ENCODE data around the gene JAKMIP3.

Gene JAKMIP3

GRCh38 chr10:132054564-132054963 lies 11.2 kb upstream of the JAKMIP3 start:
- intact Hi-C loops (cut with micrococcal nuclease): no loop called here
- no peak overlapping the region for H3K4me3 Mint-ChIP-seq

DNA sequence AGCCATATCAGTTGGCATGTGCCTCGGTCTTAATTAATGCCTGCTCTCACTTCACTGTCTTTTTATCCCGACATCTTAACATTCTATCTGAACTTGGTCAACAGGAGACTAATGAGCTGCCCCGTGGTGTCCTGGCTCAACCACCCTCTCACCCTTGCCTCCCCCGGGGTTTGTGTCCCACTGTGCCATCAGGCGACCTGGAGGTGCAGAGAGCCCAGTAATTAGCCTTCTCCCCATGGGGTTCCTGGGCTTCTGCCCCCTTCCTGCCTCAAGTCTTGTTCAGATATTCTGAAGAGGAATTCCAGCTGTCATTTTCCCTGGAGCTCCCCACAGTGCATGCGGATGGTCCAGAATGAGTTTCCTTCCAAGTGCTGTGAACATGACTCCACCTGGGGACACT lies 10.1 kb upstream of the JAKMIP3 start:
- intact Hi-C loops (cut with micrococcal nuclease): no loop called here
- no peak overlapping the region for H3K4me3 Mint-ChIP-seq
- no peaks in the 10 kb centered on the region for H3K4me1 Mint-ChIP-seq (ENCODE audit: low read depth)
- H3K36me3 Mint-ChIP-seq (ENCODE audit: low read depth): no peaks in the 10 kb centered on the region
- peaks cover 4% of the 10 kb centered on the region for H3K27me3 Mint-ChIP-seq
- H3K9me3 Mint-ChIP-seq: peaks cover 30% of the 10 kb centered on the region
- H3K27ac Mint-ChIP-seq: no peak overlapping the region

More at GRCh38 chr10:132054564-132054963, 11.2 kb upstream of the JAKMIP3 start:
- Mint-ChIP-seq H3K27ac (no peak overlapping the region), H3K4me1 (ENCODE audit: low read depth) (no peaks in the 10 kb centered on the region), H3K36me3 (ENCODE audit: low read depth) (no peaks in the 10 kb centered on the region), H3K27me3 (peaks cover 4% of the 10 kb centered on the region), H3K9me3 (peaks cover 38% of the 10 kb centered on the region)

DNA sequence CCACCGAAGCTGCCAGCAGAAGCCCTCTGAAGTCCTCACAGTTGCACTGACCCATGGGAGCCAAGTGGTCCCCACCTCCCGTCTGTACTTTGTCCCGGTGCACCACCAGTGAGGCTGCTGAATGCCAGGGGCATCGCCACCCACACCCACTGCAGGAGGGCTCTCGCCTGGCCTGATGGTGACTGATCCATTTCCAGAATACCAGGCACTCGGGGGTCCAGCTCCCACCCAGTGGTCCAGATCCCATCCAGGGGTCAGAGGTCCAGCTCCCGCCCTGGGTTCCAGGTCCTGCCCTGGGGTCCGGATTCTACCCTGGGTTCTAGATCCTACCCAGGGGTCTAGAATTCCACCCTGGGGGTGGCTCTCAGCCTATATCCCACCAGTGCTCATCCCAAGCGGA lies 9.1 kb upstream of the JAKMIP3 start:
- Mint-ChIP-seq H3K27me3 (peaks cover 7% of the 10 kb centered on the region), H3K9me3 (peaks cover 28% of the 10 kb centered on the region), H3K27ac (no peak overlapping the region), H3K4me1 (ENCODE audit: low read depth) (no peaks in the 10 kb centered on the region), H3K4me3 (no peak overlapping the region), H3K36me3 (ENCODE audit: low read depth) (no peaks in the 10 kb centered on the region)
- intact Hi-C loops (cut with micrococcal nuclease): no loop called here

DNA sequence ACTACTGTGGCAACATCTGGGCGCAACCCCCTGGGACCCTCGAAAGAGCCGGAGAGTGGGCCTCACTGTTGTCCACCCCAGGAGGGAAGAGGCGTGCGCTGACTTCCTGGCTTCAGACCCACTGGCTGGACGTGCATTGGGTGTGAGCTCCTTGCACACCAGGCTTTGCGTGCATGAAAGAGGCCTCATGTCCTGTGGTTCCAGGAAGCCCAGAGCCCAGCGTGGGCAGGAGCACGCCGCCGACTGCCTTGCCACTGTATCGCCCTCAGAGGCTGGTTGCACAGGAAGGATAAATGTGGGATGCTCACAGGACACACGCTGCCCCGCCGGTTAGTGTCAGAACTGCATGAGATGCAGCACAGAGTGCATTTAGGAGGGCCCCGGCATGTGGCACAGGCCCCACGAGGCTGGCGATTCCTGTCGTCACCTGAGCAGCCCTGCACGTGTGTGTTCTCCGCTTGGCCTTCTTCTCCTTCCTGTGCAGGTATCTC lies 8.5 kb upstream of the JAKMIP3 start:
- H3K4me1 Mint-ChIP-seq (ENCODE audit: low read depth): no peaks in the 10 kb centered on the region
- intact Hi-C loops (cut with micrococcal nuclease): no loop called here
- no peak overlapping the region for H3K4me3 Mint-ChIP-seq
- H3K9me3 Mint-ChIP-seq: peaks cover 23% of the 10 kb centered on the region
- no peak overlapping the region for H3K27ac Mint-ChIP-seq
- no peaks in the 10 kb centered on the region for H3K36me3 Mint-ChIP-seq (ENCODE audit: low read depth)
- H3K27me3 Mint-ChIP-seq: peaks cover 7% of the 10 kb centered on the region

- Mint-ChIP-seq H3K4me3 (no peak overlapping the region), H3K4me1 (ENCODE audit: low read depth) (no peaks in the 10 kb centered on the region), H3K27me3 (peaks cover 8% of the 10 kb centered on the region), H3K27ac (no peak overlapping the region), H3K9me3 (peaks cover 13% of the 10 kb centered on the region), H3K36me3 (ENCODE audit: low read depth) (no peaks in the 10 kb centered on the region)
- intact Hi-C loops (cut with micrococcal nuclease): no loop called here
Observed at GRCh38 chr10:132058111-132058745, 7.5 kb upstream of the JAKMIP3 start.

- Mint-ChIP-seq H3K27me3 (peaks cover 8% of the 10 kb centered on the region), H3K4me3 (no peak overlapping the region), H3K27ac (no peak overlapping the region), H3K36me3 (ENCODE audit: low read depth) (no peaks in the 10 kb centered on the region), H3K4me1 (ENCODE audit: low read depth) (no peaks in the 10 kb centered on the region), H3K9me3 (peaks cover 4% of the 10 kb centered on the region)
- intact Hi-C loops (cut with micrococcal nuclease): no loop called here
Observed at GRCh38 chr10:132058793-132059759, 6.7 kb upstream of the JAKMIP3 start.

GRCh38 chr10:132059760-132060508 lies 5.8 kb upstream of the JAKMIP3 start:
- Mint-ChIP-seq H3K4me3 (no peak overlapping the region), H3K27ac (no peak overlapping the region), H3K4me1 (ENCODE audit: low read depth) (no peaks in the 10 kb centered on the region), H3K9me3 (no peaks in the 10 kb centered on the region), H3K27me3 (peaks cover 13% of the 10 kb centered on the region), H3K36me3 (ENCODE audit: low read depth) (no peaks in the 10 kb centered on the region)
- intact Hi-C loops (cut with micrococcal nuclease): no loop called here

DNA sequence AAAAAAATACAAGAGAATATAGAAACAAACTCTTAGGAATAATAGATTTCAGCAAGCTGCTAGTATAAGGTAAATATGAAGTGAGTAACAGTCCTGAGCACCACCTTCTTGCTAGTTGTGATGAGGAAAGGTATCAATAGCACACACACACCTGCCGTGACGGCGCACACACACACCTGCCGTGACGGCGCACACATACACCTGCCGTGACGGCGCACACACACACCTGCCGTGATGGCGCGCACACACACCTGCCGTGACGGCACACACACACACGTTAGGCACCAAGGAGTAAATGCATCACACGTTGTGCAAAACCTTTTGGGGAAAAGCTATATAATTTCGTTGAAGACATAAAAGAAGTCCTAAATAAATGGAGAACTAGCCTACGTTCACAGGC lies 4.7 kb upstream of the JAKMIP3 start:
- Mint-ChIP-seq H3K27ac (no peak overlapping the region), H3K27me3 (peaks cover 24% of the 10 kb centered on the region), H3K9me3 (no peaks in the 10 kb centered on the region), H3K36me3 (ENCODE audit: low read depth) (no peaks in the 10 kb centered on the region), H3K4me3 (no peak overlapping the region), H3K4me1 (ENCODE audit: low read depth) (no peaks in the 10 kb centered on the region)
- intact Hi-C loops (cut with micrococcal nuclease): no loop called here

DNA sequence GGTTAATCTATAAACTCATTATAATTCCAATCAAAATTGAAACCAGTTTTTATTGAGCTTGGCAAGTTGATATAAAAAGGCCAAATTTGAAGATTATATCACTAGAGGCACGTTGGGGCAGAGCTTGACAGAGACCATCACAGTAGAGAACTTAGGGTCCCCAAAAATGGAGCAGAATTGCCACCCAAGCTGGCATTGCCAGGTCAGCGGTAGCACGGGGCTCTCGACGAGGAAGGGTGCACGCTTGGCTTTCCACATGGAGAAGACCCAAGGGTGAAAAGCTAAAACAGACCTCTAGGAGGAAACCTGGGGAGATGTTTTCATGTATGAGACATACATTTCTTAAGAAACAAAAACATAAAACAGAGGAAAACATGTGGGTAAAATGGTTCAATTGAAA lies 4.3 kb upstream of the JAKMIP3 start:
- Mint-ChIP-seq H3K27ac (no peak overlapping the region), H3K4me3 (no peak overlapping the region), H3K36me3 (ENCODE audit: low read depth) (no peaks in the 10 kb centered on the region), H3K4me1 (ENCODE audit: low read depth) (no peaks in the 10 kb centered on the region), H3K9me3 (no peaks in the 10 kb centered on the region), H3K27me3 (peaks cover 28% of the 10 kb centered on the region)
- intact Hi-C loops (cut with micrococcal nuclease): no loop called here

GRCh38 chr10:132062116-132062515 lies 3.6 kb upstream of the JAKMIP3 start:
- peaks cover 32% of the 10 kb centered on the region for H3K27me3 Mint-ChIP-seq
- no peaks in the 10 kb centered on the region for H3K36me3 Mint-ChIP-seq (ENCODE audit: low read depth)

DNA sequence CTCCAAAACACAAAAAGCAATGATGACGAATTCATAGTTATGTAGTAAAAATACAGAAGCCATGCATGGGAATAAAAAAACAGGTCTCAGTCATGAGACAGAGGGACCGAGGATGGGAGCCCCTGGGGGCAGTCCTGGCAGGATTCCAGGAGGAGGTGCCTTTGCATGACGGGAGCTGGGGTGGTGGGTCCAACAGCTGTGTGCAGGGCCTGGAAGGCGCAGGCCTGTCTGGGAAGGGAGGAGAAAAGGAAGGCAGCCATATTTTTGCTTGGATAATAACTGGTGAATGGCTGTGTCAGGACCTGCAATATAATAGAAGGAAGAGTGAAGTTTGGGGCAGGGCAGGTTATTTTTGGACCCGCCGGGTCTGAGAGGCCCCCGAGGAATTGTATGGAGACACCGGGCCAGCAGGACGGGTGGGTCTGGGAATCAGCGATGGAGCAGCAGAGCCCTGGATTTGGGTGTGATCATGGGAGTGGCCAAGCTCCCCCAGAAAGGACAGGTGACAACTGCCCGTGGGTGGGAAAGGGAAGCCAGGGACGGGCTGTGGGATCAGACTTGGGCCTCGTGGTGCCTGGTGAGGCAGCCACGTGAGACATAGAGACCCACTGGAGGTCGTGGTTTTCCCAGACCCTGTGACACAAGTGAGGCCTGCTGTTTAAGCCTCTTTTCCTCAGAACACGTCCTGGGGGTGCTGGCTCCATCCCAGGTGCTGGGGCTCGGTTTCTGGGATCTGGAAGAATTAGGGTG lies 2.9 kb upstream of the JAKMIP3 start:
- H3K36me3 Mint-ChIP-seq (ENCODE audit: low read depth): no peaks in the 10 kb centered on the region
- intact Hi-C loops (cut with micrococcal nuclease): no loop called here
- peaks cover 33% of the 10 kb centered on the region for H3K27me3 Mint-ChIP-seq
- no peak overlapping the region for H3K4me3 Mint-ChIP-seq
- no peaks in the 10 kb centered on the region for H3K9me3 Mint-ChIP-seq
- H3K4me1 Mint-ChIP-seq (ENCODE audit: low read depth): no peaks in the 10 kb centered on the region
- no peak overlapping the region for H3K27ac Mint-ChIP-seq

More at GRCh38 chr10:132062116-132062515, 3.6 kb upstream of the JAKMIP3 start:
- H3K4me3 Mint-ChIP-seq: no peak overlapping the region
- intact Hi-C loops (cut with micrococcal nuclease): no loop called here
- no peaks in the 10 kb centered on the region for H3K4me1 Mint-ChIP-seq (ENCODE audit: low read depth)
- H3K27ac Mint-ChIP-seq: no peak overlapping the region
- H3K9me3 Mint-ChIP-seq: no peaks in the 10 kb centered on the region

- H3K9me3 Mint-ChIP-seq: no peaks in the 10 kb centered on the region
- peaks cover 35% of the 10 kb centered on the region for H3K27me3 Mint-ChIP-seq
- H3K27ac Mint-ChIP-seq: no peak overlapping the region
- no peak overlapping the region for H3K4me3 Mint-ChIP-seq
- no peaks in the 10 kb centered on the region for H3K36me3 Mint-ChIP-seq (ENCODE audit: low read depth)
- no peaks in the 10 kb centered on the region for H3K4me1 Mint-ChIP-seq (ENCODE audit: low read depth)
- intact Hi-C loops (cut with micrococcal nuclease): no loop called here
Observed at GRCh38 chr10:132063432-132063831, 2.3 kb upstream of the JAKMIP3 start.

DNA sequence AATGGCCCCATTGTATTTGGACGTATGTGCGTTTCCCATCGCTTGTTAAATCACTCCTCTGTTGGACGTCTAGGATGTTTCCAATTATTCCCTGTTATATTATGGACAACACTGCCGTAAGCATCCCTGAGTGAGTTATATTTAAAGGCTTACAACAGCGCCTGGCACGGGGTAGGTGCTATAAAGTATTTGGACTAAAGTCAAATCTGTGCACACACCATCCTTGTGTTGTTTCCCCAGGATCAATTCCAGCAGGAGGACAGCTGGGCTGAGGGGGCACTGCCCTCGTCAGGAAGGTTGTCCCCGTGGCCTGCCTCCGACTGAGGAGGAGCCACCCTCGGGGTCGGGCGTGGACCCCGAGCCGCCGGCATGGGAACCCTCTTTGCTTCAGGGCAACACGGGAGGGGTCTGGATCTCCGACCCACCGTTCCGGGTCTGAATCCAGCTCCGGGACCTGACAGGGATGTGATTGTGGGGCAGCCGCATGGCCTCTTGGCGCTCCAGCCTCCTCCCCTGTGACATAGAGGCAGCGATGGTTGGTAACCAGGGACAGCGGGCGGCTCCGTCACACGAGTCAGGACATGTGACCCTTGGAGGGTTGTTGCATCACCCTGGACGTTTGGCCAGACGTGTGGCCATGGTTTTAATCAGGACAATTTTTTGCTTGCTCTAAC lies 1.5 kb upstream of the JAKMIP3 start:
- no peak overlapping the region for H3K27ac Mint-ChIP-seq
- peaks cover 35% of the 10 kb centered on the region for H3K27me3 Mint-ChIP-seq
- no peaks in the 10 kb centered on the region for H3K4me1 Mint-ChIP-seq (ENCODE audit: low read depth)
- H3K9me3 Mint-ChIP-seq: no peaks in the 10 kb centered on the region
- intact Hi-C loops (cut with micrococcal nuclease): no loop called here
- no peak overlapping the region for H3K4me3 Mint-ChIP-seq
- no peaks in the 10 kb centered on the region for H3K36me3 Mint-ChIP-seq (ENCODE audit: low read depth)

Measured in dendritic cell treated with granulocyte-macrophage colony-stimulating factor and Interleukin-4, amounts not matched to agents 40 ng/mL and 50 ng/mL, for 4 days (primary cell).